HepG2 (cell line): ENCODE measurements around the gene VSIG10L2. TPM values are rescaled to one million over a fixed set of nuclear protein-coding genes. Genes with fewer than 3 reads are reported as not detected.

Experiments
- ATAC-seq: fragments of 200-7000 bp; cut with Tn5 transposase; 3 replicates; pipeline ENCODE4 v1.9.1; 2020; ENCODE audit warnings: mild to moderate bottlenecking, moderate library complexity
- BruUV-seq: library from RNA; stranded (reverse); fragments of 400-500 nt; replicated peaks from 2 replicates; lab custom pipeline; 2021; lab: Mats Ljungman, UMichigan
- CTCF ChIA-PET: fragments of 300-600 bp; formaldehyde crosslinking; extraction: SDS; loops from one replicate; lab custom pipeline; 2021; ENCODE audit warnings: low total read pairs, inconsistent platforms, low intra/inter-chr PET ratio; lab: Yijun Ruan, JAX
- POLR2A ChIA-PET: fragments of 350-600 bp; sonication (Branson Sonifier 250); formaldehyde crosslinking; loops from one replicate; lab custom pipeline; 2020; ENCODE audit warnings: antibody characterized with exemption, inconsistent platforms; lab: Yijun Ruan, JAX
- DNase-seq: peaks from one replicate; pipeline ENCODE4 v3.0.0-alpha.2; 2015; ENCODE audit warnings: low spot score
- FAIRE-seq: peaks from 3 replicates; lab custom pipeline; 2011; peaks lifted over from hg19 to GRCh38; lab: Jason Lieb, UNC
- H2AFZ ChIP-seq: one replicate; pipeline ENCODE4 v1.6.1; 2011; ENCODE audit warnings: low read length, inconsistent platforms
- H3K27ac ChIP-seq: fragments of 300-600 bp; 3 replicates; pipeline ENCODE4 v1.8.0; 2011; ENCODE audit warnings: mixed run types, mild to moderate bottlenecking, mixed read lengths, low read length, inconsistent platforms; ENCODE audit not compliant: insufficient read depth; ENCODE audit errors: extremely low read length
- H3K27me3 ChIP-seq, 2 experiments: fragments of 200-600 bp in 1 of 2; 2 replicates in 1 of 2; 3 replicates in 1 of 2; pipeline versions ENCODE4 v1.6.0 to v1.8.0; 2011; ENCODE audit warnings: low read length in 2 of 2, mild to moderate bottlenecking in 2 of 2, moderate library complexity in 2 of 2, inconsistent platforms in 1 of 2; ENCODE audit not compliant: insufficient read depth in 2 of 2, control insufficient read depth in 1 of 2
- H3K36me3 ChIP-seq, 2 experiments: fragments of 200-600 bp in 1 of 2; replicated peaks in 1 of 2; 2 replicates in 1 of 2; 3 replicates in 1 of 2; pipeline versions ENCODE4 v1.5.1 to v1.8.0; 2011; ENCODE audit warnings: low read length in 2 of 2, inconsistent platforms in 1 of 2; ENCODE audit not compliant: insufficient read depth in 2 of 2, control insufficient read depth in 1 of 2
- H3K4me1 ChIP-seq: 2 replicates; pipeline ENCODE4 v1.5.1; 2012; ENCODE audit warnings: low read length, inconsistent platforms; ENCODE audit not compliant: insufficient read depth
- H3K4me2 ChIP-seq: 2 replicates; pipeline ENCODE4 v1.6.0; 2011; ENCODE audit warnings: low read depth, low read length, inconsistent platforms
- H3K4me3 ChIP-seq, 3 experiments: fragments of 200-600 bp in 1 of 3; sonication (generic), shearing (Covaris generic) in 1 of 3; replicated peaks in 1 of 3; 2 replicates each; pipeline ENCODE4 v1.5.1; 2011 to 2016; ENCODE audit warnings: low read length in 3 of 3, inconsistent platforms in 2 of 3, low read depth in 2 of 3, mild to moderate bottlenecking in 2 of 3, control low read depth in 1 of 3, mixed read lengths in 1 of 3; ENCODE audit not compliant: insufficient read depth in 1 of 3
- H3K79me2 ChIP-seq: one replicate; pipeline ENCODE4 v1.6.1; 2011; ENCODE audit warnings: low read length, inconsistent platforms; ENCODE audit not compliant: insufficient read depth
- H3K9ac ChIP-seq: 2 replicates; pipeline ENCODE4 v1.6.0; 2011; ENCODE audit warnings: mild to moderate bottlenecking, low read depth, low read length, inconsistent platforms; ENCODE audit not compliant: insufficient read depth
- H3K9me3 ChIP-seq: 2 replicates; pipeline ENCODE4 v1.5.1; 2012; ENCODE audit warnings: mild to moderate bottlenecking, low read length
- H4K20me1 ChIP-seq: 2 replicates; pipeline ENCODE4 v1.6.0; 2011; ENCODE audit warnings: inconsistent platforms, mild to moderate bottlenecking, low read length, moderate library complexity; ENCODE audit not compliant: insufficient read depth
- ARHGAP35 ChIP-seq: sonication (generic); formaldehyde crosslinking; IDR thresholded peaks from 2 replicates; pipeline ENCODE4 v1.9.0; 2022; ENCODE audit warnings: mild to moderate bottlenecking, inconsistent platforms, moderate library complexity, missing genetic modification reagents, borderline replicate concordance
- GATA4 ChIP-seq: sonication (generic); IDR thresholded peaks from 2 replicates; pipeline ENCODE4 v1.6.1; 2016; ENCODE audit warnings: antibody characterized with exemption, low read depth, borderline replicate concordance
- GLMP ChIP-seq: sonication (generic); formaldehyde crosslinking; IDR thresholded peaks from 2 replicates; pipeline ENCODE4 v1.9.0; 2021; ENCODE audit warnings: missing genetic modification reagents, mild to moderate bottlenecking, borderline replicate concordance
- HNF4G ChIP-seq, 2 experiments: sonication (generic) in 1 of 2; formaldehyde crosslinking in 1 of 2; IDR thresholded peaks; 2 replicates each; pipeline versions ENCODE4 v1.4.0 to v1.6.1; 2011 to 2020; ENCODE audit warnings: borderline replicate concordance in 2 of 2, low read depth in 2 of 2, mild to moderate bottlenecking in 2 of 2, low read length in 1 of 2, missing genetic modification reagents in 1 of 2, moderate library complexity in 1 of 2
- NCOR1 ChIP-seq: fragments of 200-600 bp; sonication (generic); IDR thresholded peaks from 2 replicates; pipeline ENCODE4 v1.7.0; 2017; ENCODE audit warnings: antibody characterized with exemption, low read length, borderline replicate concordance
- POLR2G ChIP-seq: fragments of 200-400 bp; formaldehyde crosslinking; IDR thresholded peaks from 2 replicates; pipeline ENCODE4 v1.6.1; 2018; ENCODE audit warnings: mild to moderate bottlenecking, low read depth, low read length, moderate library complexity
- PRDM15 ChIP-seq: sonication (generic); formaldehyde crosslinking; IDR thresholded peaks from 2 replicates; pipeline ENCODE4 v1.4.0; 2020; ENCODE audit warnings: missing genetic modification reagents
- RORA ChIP-seq: sonication (generic); formaldehyde crosslinking; IDR thresholded peaks from 2 replicates; pipeline ENCODE4 v1.5.0; 2020; ENCODE audit warnings: mild to moderate bottlenecking, missing genetic modification reagents, moderate library complexity
- SKIL ChIP-seq: sonication (generic); formaldehyde crosslinking; IDR thresholded peaks from 2 replicates; pipeline ENCODE4 v1.8.0; 2022; ENCODE audit warnings: missing genetic modification reagents, mild to moderate bottlenecking, moderate library complexity, borderline replicate concordance
- SOX6 ChIP-seq, 2 experiments: fragments of 450-650 bp in 1 of 2; sonication (generic) in 1 of 2; formaldehyde crosslinking in 1 of 2; IDR thresholded peaks; 2 replicates each; pipeline versions ENCODE4 v1.4.0 to v1.6.1; 2017 to 2020; ENCODE audit warnings: antibody characterized with exemption in 1 of 2, mild to moderate bottlenecking in 1 of 2, missing genetic modification reagents in 1 of 2
- TRIM24 ChIP-seq: sonication (generic); formaldehyde crosslinking; IDR thresholded peaks from 2 replicates; pipeline ENCODE4 v1.8.0; 2022; ENCODE audit warnings: mild to moderate bottlenecking, missing genetic modification reagents
- ZFY ChIP-seq: sonication (generic); formaldehyde crosslinking; IDR thresholded peaks from 2 replicates; pipeline ENCODE4 v1.4.0; 2020; ENCODE audit warnings: missing genetic modification reagents
- ZNF24 ChIP-seq: fragments of 450-650 bp; IDR thresholded peaks from 2 replicates; pipeline ENCODE4 v1.6.1; 2017; ENCODE audit warnings: antibody characterized with exemption, mild to moderate bottlenecking
- ZNF264 ChIP-seq: sonication (generic); formaldehyde crosslinking; IDR thresholded peaks from 2 replicates; pipeline ENCODE4 v1.4.0; 2020; ENCODE audit warnings: missing genetic modification reagents
- ZNF33A ChIP-seq: sonication (generic); formaldehyde crosslinking; IDR thresholded peaks from 2 replicates; pipeline ENCODE4 v1.5.1; 2020; ENCODE audit warnings: missing genetic modification reagents, mild to moderate bottlenecking, moderate library complexity, borderline replicate concordance
- ZSCAN30 ChIP-seq: sonication (generic); formaldehyde crosslinking; IDR thresholded peaks from 2 replicates; pipeline ENCODE4 v1.5.0; 2020; ENCODE audit warnings: mild to moderate bottlenecking, missing genetic modification reagents
- WGBS: methylation state at CpG from one replicate; pipeline ENCODE4 v1.1.6; 2017; ENCODE audit warnings: low lambda C conversion rate; 5-methylcytosine and 5-hydroxymethylcytosine counted together
- in situ Hi-C: cut with HindIII; loops from 2 replicates; pipeline ENCODE4 v1.10.0; 2017; ENCODE audit warnings: low pct_unique_long_range_greater_than_20kb; ENCODE audit not compliant: extremely low pct_ligation_motif_present
- intact Hi-C: fragments of 100-400 bp; cut with micrococcal nuclease; formaldehyde crosslinking; loops from one replicate; pipeline ENCODE4 v1.10.0; 2022; ENCODE audit not compliant: unreplicated experiment
- polyA plus RNA-seq, 8 experiments: library from polyadenylated mRNA; depleted of rRNA in 3 of 8; stranded (reverse) in 7 of 8; unstranded in 1 of 8; fragments of >200 nt; fragmentation: Illumina TruSeq in 4 of 8; extraction: Trizol in 4 of 8; gene quantifications; 2 replicates each; pipeline versions ENCODE4 v1.2.1 to v1.2.3, GENCODE V29; 2011 to 2016; ENCODE audit warnings: low read depth in 4 of 8, missing spikeins in 1 of 8, mixed read lengths in 1 of 8; ENCODE audit not compliant: insufficient read depth in 1 of 8
- total RNA-seq, 5 experiments: library from RNA; depleted of rRNA; stranded (reverse); fragments of >200 nt; fragmentation: Illumina TruSeq; extraction: Trizol; gene quantifications; 2 replicates each; pipeline ENCODE4 v1.2.3, GENCODE V29; 2016; ENCODE audit warnings: low read depth in 1 of 5

Gene VSIG10L2
- total and polyA plus RNA-seq, 2 of the 13 experiments (the other 11 are each of a cell fraction or from before 2014, with no cell fraction given), result 0.21 TPM; not detected in 1

- Histone ChIP-seq H3K27me3 (peaks cover 0 to 7% of the 10 kb centered on the region in 2 experiments; a peak in 1 of 5 replicates), H3K4me1 (peaks cover 73% of the 10 kb centered on the region), H3K9ac (peak overlapping the region; percentile 40; the same call in 1 of the 2 replicates), H2AFZ (no peak overlapping the region), H3K9me3 (no peaks in the 10 kb centered on the region), H3K36me3 (no peaks in the 10 kb centered on the region), H3K27ac (no peak overlapping the region), H3K4me2 (peak overlapping the region; percentile 75), H3K4me3 (peak overlapping the region in 2 of 3 experiments; percentile 19 to 50; a peak in 4 of 6 replicates), H3K79me2 (no peaks in the 10 kb centered on the region), H4K20me1 (no peaks in the 10 kb centered on the region)
- FAIRE-seq, result peak; percentile 34
- intact Hi-C loops, result no loop called here
- BruUV-seq, result no TSS peak
- ChIA-PET POLR2A (interaction anchor here (1.1 kb wide), 1 partner anchor 18 kb away, joined by 3 read pairs; the partner anchor contains the start of gene PUS3), CTCF (no interaction called here)
- WGBS, result 0% methylated on average over 9 of the region's 9 CpGs
- peak; percentile 62 for DNase-seq
- in situ Hi-C loops, result loop anchor here (5.0 kb wide), 1 partner anchor 266 kb away; no protein-coding TSS in a partner anchor
- peak; percentile 28 for ATAC-seq
- no peak for TF ChIP-seq GLMP (CRISPR knock-in tag)
- TF ChIP-seq HNF4G (IDR thresholded peaks at IDR 0.05; ENCODE audit: borderline replicate concordance, low read depth, low read length), result peak; percentile 43; the same call in 1 of the 2 replicates
- TF ChIP-seq HNF4G (CRISPR knock-in tag; IDR thresholded peaks at IDR 0.05; ENCODE audit: borderline replicate concordance, low read depth), result no peak; the same call in 1 of the 2 replicates
- no peak for TF ChIP-seq ZNF24
- TF ChIP-seq PRDM15, result peak; percentile 81
- no peak for TF ChIP-seq RORA (CRISPR knock-in tag)
- TF ChIP-seq ZNF264 (CRISPR knock-in tag), result 0 out of 2 replicates have a peak, but pooled peaks have one; percentile 22
- TF ChIP-seq POLR2G, result no peak
- TF ChIP-seq ZFY (CRISPR knock-in tag), result 0 out of 2 replicates have a peak, but pooled peaks have one; percentile 26
- TF ChIP-seq SOX6 (IDR thresholded peaks at IDR 0.05), result no peak
- TF ChIP-seq SOX6 (CRISPR knock-in tag; IDR thresholded peaks at IDR 0.05), result peak; percentile 14; the same call in 1 of the 2 replicates
- TF ChIP-seq NCOR1, result peak; percentile 41; the same call in 1 of the 2 replicates
- TF ChIP-seq TRIM24, result no peak
- TF ChIP-seq ARHGAP35, result no peak
- TF ChIP-seq SKIL (CRISPR knock-in tag), result no peak
- no peak for TF ChIP-seq ZSCAN30
- TF ChIP-seq ZNF33A (CRISPR knock-in tag), result no peak
- no peak for TF ChIP-seq GATA4
Measured at GRCh38 chr11:125921042-125921441, 24.8 kb upstream of the VSIG10L2 start.
